ENCODE results near the gene PCAT6. TPM values are rescaled to one million over a fixed set of nuclear protein-coding genes. Genes with fewer than 3 reads are reported as not detected.

The PCAT6 gene
- total RNA-seq, 2 experiments from 2014 or later, result 0.91 to 1.3 TPM

DNA sequence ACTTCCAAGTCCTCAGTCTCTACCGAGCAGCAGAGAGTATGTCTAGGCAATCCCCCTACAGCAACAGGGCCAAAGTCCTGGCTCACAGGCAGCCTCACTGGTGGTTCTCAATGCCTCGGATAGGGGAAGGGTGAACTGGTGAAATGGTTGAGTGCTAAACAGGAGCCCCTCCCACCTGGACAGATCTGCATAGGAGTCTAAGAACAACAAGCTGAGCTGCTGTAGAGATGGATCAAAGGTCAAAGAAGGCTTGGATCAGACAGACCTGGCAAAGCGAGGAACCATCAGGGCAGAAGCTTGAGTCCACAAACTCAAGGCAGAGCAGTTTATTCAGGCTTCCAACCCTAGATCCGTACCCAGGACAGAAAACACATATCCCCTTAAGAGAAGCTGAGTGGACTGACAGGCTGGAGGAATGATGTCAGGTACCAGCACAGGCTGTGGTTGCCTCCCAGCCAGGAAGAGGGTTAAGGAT lies 46.4 kb downstream of the PCAT6 start:
- no peaks in the 10 kb centered on the region for H3K36me3 ChIP-seq (ENCODE audit: insufficient read depth, low read length)
- ChIA-PET CTCF (no interaction called here), POLR2A (no interaction called here)
- H3K27me3 ChIP-seq (ENCODE audit: control insufficient read depth in 1 of 2, insufficient read depth in 2 of 2, low read length in 2 of 2), result peaks cover 17 to 22% of the 10 kb centered on the region in 2 experiments
- Mint-ChIP-seq H3K27ac (no peak overlapping the region), H3K27me3 (peaks cover 29% of the 10 kb centered on the region), H3K4me1 (ENCODE audit: low read depth) (peaks cover 14% of the 10 kb centered on the region), H3K4me3 (no peak overlapping the region), H3K36me3 (ENCODE audit: low read depth) (no peaks in the 10 kb centered on the region), H3K9me3 (no peaks in the 10 kb centered on the region)
- TF ChIP-seq, protein P1, sequence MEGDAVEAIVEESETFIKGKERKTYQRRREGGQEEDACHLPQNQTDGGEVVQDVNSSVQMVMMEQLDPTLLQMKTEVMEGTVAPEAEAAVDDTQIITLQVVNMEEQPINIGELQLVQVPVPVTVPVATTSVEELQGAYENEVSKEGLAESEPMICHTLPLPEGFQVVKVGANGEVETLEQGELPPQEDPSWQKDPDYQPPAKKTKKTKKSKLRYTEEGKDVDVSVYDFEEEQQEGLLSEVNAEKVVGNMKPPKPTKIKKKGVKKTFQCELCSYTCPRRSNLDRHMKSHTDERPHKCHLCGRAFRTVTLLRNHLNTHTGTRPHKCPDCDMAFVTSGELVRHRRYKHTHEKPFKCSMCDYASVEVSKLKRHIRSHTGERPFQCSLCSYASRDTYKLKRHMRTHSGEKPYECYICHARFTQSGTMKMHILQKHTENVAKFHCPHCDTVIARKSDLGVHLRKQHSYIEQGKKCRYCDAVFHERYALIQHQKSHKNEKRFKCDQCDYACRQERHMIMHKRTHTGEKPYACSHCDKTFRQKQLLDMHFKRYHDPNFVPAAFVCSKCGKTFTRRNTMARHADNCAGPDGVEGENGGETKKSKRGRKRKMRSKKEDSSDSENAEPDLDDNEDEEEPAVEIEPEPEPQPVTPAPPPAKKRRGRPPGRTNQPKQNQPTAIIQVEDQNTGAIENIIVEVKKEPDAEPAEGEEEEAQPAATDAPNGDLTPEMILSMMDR (IDR thresholded peaks at IDR 0.05), result no peak
- peaks cover 0 to 9% of the 10 kb centered on the region in 2 experiments for H3K9me3 ChIP-seq (ENCODE audit: control insufficient read depth in 1 of 2, insufficient read depth in 1 of 2, low read length in 2 of 2)
- H3K4me3 ChIP-seq (ENCODE audit: low read length), result no peak overlapping the region
- DNase-seq, result no peak
- no peak for ATAC-seq (ENCODE audit: poor library complexity)
- intact Hi-C loops (cut with DNase I, micrococcal nuclease), result no loop called here
- no peak overlapping the region for H3K27ac ChIP-seq (ENCODE audit: low read depth in 1 of 2, low read length in 2 of 2)
- H3K4me1 ChIP-seq (ENCODE audit: insufficient read depth, low read length), result peaks cover 16% of the 10 kb centered on the region

DNA sequence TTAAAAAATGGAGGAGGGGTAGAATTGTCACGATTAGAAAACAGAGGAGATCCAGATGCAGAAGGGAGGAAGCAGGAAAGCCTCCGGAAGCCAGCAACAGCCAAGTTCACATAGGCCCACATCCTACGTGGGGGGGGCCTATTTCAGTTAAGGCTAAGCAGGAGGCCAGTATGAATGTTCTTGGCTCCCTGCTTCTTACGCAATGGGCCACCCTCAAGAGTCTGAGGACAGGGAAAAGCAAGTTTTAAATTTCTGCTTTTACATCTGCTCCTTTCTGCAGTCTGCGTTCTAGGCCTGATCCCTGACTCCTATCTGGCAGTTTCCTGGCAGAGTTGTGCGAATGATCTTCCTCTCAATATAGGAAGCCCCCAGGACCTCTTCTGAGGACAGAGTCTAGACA lies 47.6 kb downstream of the PCAT6 start:
- ChIA-PET POLR2A (no interaction called here), CTCF (no interaction called here)
- no peak overlapping the region for H3K27ac ChIP-seq (ENCODE audit: low read depth in 1 of 2, low read length in 2 of 2)
- H3K27me3 ChIP-seq (ENCODE audit: control insufficient read depth in 1 of 2, insufficient read depth in 2 of 2, low read length in 2 of 2), result peaks cover 26 to 33% of the 10 kb centered on the region in 2 experiments
- peaks cover 0 to 9% of the 10 kb centered on the region in 2 experiments for H3K9me3 ChIP-seq (ENCODE audit: control insufficient read depth in 1 of 2, insufficient read depth in 1 of 2, low read length in 2 of 2)
- H3K36me3 Mint-ChIP-seq (ENCODE audit: low read depth), result no peaks in the 10 kb centered on the region
- peaks cover 16% of the 10 kb centered on the region for H3K4me1 Mint-ChIP-seq (ENCODE audit: low read depth)
- H3K4me3 Mint-ChIP-seq, result no peak overlapping the region
- peaks cover 41% of the 10 kb centered on the region for H3K27me3 Mint-ChIP-seq
- H3K4me3 ChIP-seq (ENCODE audit: low read length), result no peak overlapping the region
- intact Hi-C loops (cut with DNase I, micrococcal nuclease), result no loop called here
- H3K9me3 Mint-ChIP-seq, result no peaks in the 10 kb centered on the region
- H3K4me1 ChIP-seq (ENCODE audit: insufficient read depth, low read length), result peaks cover 16% of the 10 kb centered on the region
- TF ChIP-seq, protein P1 (IDR thresholded peaks at IDR 0.05), result no peak
- no peak overlapping the region for H3K27ac Mint-ChIP-seq
- H3K36me3 ChIP-seq (ENCODE audit: insufficient read depth, low read length), result no peaks in the 10 kb centered on the region
- ATAC-seq (ENCODE audit: poor library complexity) (no peak), DNase-seq (no peak)

DNA sequence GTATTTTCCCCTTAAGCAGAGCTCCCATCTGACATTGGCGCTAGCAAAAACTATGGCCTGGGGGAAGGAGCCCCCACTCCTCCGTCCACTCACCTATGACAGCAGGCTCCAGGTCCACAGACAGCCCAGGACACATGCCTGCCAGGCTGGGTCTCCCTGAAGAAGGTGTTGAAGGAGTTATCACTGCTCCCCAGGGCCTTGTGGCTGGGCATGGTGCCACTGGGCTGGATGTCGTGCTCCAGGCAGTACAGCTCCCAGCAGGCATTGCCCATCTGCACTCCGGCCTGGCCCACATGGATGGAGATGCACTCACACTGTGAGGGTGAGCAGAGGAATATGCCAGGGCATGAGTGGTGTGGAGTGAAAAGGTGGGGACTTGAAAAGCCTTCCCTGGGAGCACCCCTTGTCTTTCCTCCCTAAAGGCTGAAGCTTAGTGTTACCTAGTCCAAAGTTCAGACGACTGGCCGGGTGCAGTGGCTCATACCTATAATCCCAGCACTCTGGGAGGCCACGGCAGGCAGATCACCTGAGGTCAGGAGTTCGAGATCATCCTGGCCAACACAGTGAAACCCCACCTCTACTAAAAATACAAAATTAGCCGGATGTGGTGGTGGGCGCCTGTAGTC lies 48.1 kb downstream of the PCAT6 start:
- ChIA-PET CTCF (no interaction called here), POLR2A (no interaction called here)
- Histone ChIP-seq H3K9me3 (ENCODE audit: control insufficient read depth in 1 of 2, insufficient read depth in 1 of 2, low read length in 2 of 2) (peaks cover 0 to 9% of the 10 kb centered on the region in 2 experiments), H3K36me3 (ENCODE audit: insufficient read depth, low read length) (no peaks in the 10 kb centered on the region), H3K27ac (ENCODE audit: low read depth in 1 of 2, low read length in 2 of 2) (no peak overlapping the region), H3K4me3 (ENCODE audit: low read length) (no peak overlapping the region), H3K4me1 (ENCODE audit: insufficient read depth, low read length) (peaks cover 16% of the 10 kb centered on the region), H3K27me3 (ENCODE audit: control insufficient read depth in 1 of 2, insufficient read depth in 2 of 2, low read length in 2 of 2) (peaks cover 32 to 33% of the 10 kb centered on the region in 2 experiments)
- H3K27me3 Mint-ChIP-seq, result peaks cover 47% of the 10 kb centered on the region
- H3K27ac Mint-ChIP-seq, result no peak overlapping the region
- H3K4me1 Mint-ChIP-seq (ENCODE audit: low read depth), result peaks cover 16% of the 10 kb centered on the region
- no peak overlapping the region for H3K4me3 Mint-ChIP-seq
- TF ChIP-seq, protein P1 (IDR thresholded peaks at IDR 0.05), result no peak
- intact Hi-C loops (cut with DNase I, micrococcal nuclease), result no loop called here
- H3K36me3 Mint-ChIP-seq (ENCODE audit: low read depth), result no peaks in the 10 kb centered on the region
- H3K9me3 Mint-ChIP-seq, result no peaks in the 10 kb centered on the region
- DNase-seq (no peak), ATAC-seq (ENCODE audit: poor library complexity) (no peak)
